H1 (cell line): ENCODE measurements around the gene LITAFD. TPM values are rescaled to one million over a fixed set of nuclear protein-coding genes. Genes with fewer than 3 reads are reported as not detected.

Experiments used
- CHD2 ChIP-seq: IDR thresholded peaks from 2 replicates; pipeline ENCODE4 v1.6.1; 2012; ENCODE audit warnings: low read length, improper control_type of control experiment
- JUN ChIP-seq: IDR thresholded peaks from 2 replicates; pipeline ENCODE4 v1.6.1; 2011; ENCODE audit warnings: low read depth, mild to moderate bottlenecking, improper control_type of control experiment, low read length
- RXRA ChIP-seq: IDR thresholded peaks from 2 replicates; pipeline ENCODE4 v1.6.1; 2011; ENCODE audit warnings: low read depth, mild to moderate bottlenecking, low read length, moderate library complexity; ENCODE audit not compliant: insufficient read depth
- SIN3A ChIP-seq, 2 experiments: IDR thresholded peaks in 1 of 2; conservative IDR thresholded peaks in 1 of 2; 2 replicates each; pipeline ENCODE4 v1.6.1; 2011 to 2012; ENCODE audit warnings: low read length in 2 of 2, improper control_type of control experiment in 1 of 2, low read depth in 1 of 2, mild to moderate bottlenecking in 1 of 2
- polyA plus RNA-seq, 7 experiments: library from polyadenylated mRNA; depleted of rRNA in 3 of 7; stranded (reverse) in 5 of 7; unstranded in 2 of 7; fragments of >200 nt in 5 of 7; fragments of 200-250 nt in 2 of 7; gene quantifications; 1 replicate in 5 of 7; 2 replicates in 1 of 7; 4 replicates in 1 of 7; pipeline versions ENCODE4 v1.2.1 to v1.2.3, GENCODE V29; 2011 to 2013; ENCODE audit warnings: missing spikeins in 2 of 7, mixed read lengths in 2 of 7
- total RNA-seq: library from RNA; stranded (reverse); fragmentation: NEBNext Ultra II Directional; extraction: Animal tissue kit (Norgen Biotek cat#: 25700); gene quantifications from 2 replicates; pipeline ENCODE4 v1.2.1, GENCODE V29; 2021

Gene LITAFD
- total and polyA plus RNA-seq, 2 of the 8 experiments (the other 6 are each of a cell fraction or from before 2014, with no cell fraction given), result not detected

DNA sequence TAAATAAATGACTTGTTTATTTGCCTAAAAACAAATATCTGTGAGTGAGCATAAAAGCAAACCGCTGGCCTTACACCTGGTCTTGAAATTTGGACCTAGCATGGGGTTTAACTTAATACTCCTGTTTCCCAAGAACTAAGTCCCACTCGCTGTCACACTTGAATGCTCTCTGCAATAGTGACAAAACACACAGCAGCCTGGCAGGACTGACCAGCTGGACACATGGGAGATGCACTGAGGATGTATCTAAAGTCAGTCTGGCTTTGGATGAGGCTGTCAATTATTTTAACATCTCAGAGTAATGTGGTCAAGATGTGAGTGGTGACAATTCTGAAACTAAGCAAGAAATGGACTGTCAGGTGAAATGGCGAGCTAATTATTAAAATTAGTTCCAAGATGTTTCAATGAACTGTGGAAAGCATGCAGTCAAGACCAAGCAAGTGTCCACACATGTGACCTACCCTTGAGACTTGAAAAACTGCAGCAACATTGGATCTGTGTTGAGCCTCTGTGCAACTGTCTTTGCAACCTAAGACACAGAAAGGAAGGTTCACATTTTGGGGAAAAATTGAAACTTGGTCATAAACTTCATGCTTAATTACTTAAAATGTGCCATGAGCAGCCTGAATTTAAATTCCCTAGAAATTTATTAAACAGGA lies 16.6 kb downstream of the LITAFD start (continued):
- TF ChIP-seq CHD2 (no peak), JUN (no peak), SIN3A (conservative IDR thresholded peaks at IDR 0.05 in 1 of 2, IDR thresholded peaks at IDR 0.05 in 1 of 2; ENCODE audit: low read depth in 1 of 2, low read length in 2 of 2) (no peak), RXRA (no peak)
